Lung (tissue), 12 donors: ENCODE data around the gene TNFRSF1A. TPM values are rescaled to one million over a fixed set of nuclear protein-coding genes. Genes with fewer than 3 reads are reported as not detected.

ENCODE experiments used
- ATAC-seq: fragments of 200-7000 bp; cut with Tn5 transposase; one replicate; pipeline ENCODE4 v1.9.1; 2020; ENCODE audit warnings: moderate number of reproducible peaks; ENCODE audit not compliant: insufficient read depth, low FRiP score
- DNase-seq, 3 donors: peaks; one replicate each; pipeline ENCODE4 v3.0.0-alpha.2; 2013 to 2017
- H3K27ac ChIP-seq, 2 donors: one replicate each; pipeline ENCODE4 v1.5.1; 2013; ENCODE audit warnings: mild to moderate bottlenecking in 2 of 2, moderate library complexity in 2 of 2, control low read depth in 1 of 2, inconsistent platforms in 1 of 2, low read depth in 1 of 2, low read length in 1 of 2
- H3K27me3 ChIP-seq, 3 donors: one replicate each; pipeline ENCODE4 v1.5.1; 2013; ENCODE audit warnings: low read length in 2 of 3; ENCODE audit not compliant: control insufficient read depth in 3 of 3, insufficient read depth in 3 of 3
- H3K36me3 ChIP-seq, 4 donors: one replicate each; pipeline ENCODE4 v1.5.1; 2013; ENCODE audit warnings: low read length in 4 of 4, mild to moderate bottlenecking in 1 of 4, moderate library complexity in 1 of 4; ENCODE audit not compliant: control insufficient read depth in 4 of 4, insufficient read depth in 4 of 4
- H3K4me1 ChIP-seq, 5 donors: one replicate each; pipeline ENCODE4 v1.5.1; 2013; ENCODE audit warnings: low read length in 5 of 5, mild to moderate bottlenecking in 2 of 5, moderate library complexity in 1 of 5; ENCODE audit not compliant: control insufficient read depth in 5 of 5, insufficient read depth in 5 of 5
- H3K4me3 ChIP-seq: one replicate; pipeline ENCODE4 v1.5.1; 2013; ENCODE audit warnings: mild to moderate bottlenecking, control low read depth, moderate library complexity
- H3K9ac ChIP-seq, 2 donors: one replicate each; pipeline ENCODE4 v1.5.1; 2013; ENCODE audit warnings: low read length in 2 of 2, control low read depth in 1 of 2; ENCODE audit not compliant: insufficient read depth in 1 of 2
- H3K9me3 ChIP-seq, 4 donors: one replicate each; pipeline ENCODE4 v1.5.1; 2013; ENCODE audit warnings: low read length in 3 of 4, mild to moderate bottlenecking in 1 of 4, moderate library complexity in 1 of 4; ENCODE audit not compliant: control insufficient read depth in 4 of 4, insufficient read depth in 3 of 4
- WGBS, 2 donors: extraction: QIAGEN DNeasy Blood & Tissue Kit; methylation state at CpG; one replicate each; pipeline ENCODE4 v1.1.7; 2013; 5-methylcytosine and 5-hydroxymethylcytosine counted together
- polyA plus RNA-seq, 2 donors: library from polyadenylated mRNA; stranded (reverse); fragments of 200-250 nt; gene quantifications; one replicate each; pipeline ENCODE4 v1.2.1, GENCODE V29; 2013
- total RNA-seq, 2 donors: library from RNA; depleted of rRNA in 1 of 2; stranded (reverse); fragments of >200 nt in 1 of 2; gene quantifications; one replicate each; pipeline ENCODE4 v1.2.1, GENCODE V29; 2014 to 2021
- TF ChIP-seq, protein P1 (sequence below): IDR thresholded peaks from 2 replicates; pipeline ENCODE4 v1.5.1; 2012; ENCODE audit warnings: mild to moderate bottlenecking; ENCODE audit errors: control extremely low read depth, extremely low read depth
- donor health status: control.
- donor health status: control.
- donor health status: Bipolar disorder and iron deficiency.
- donor health status: healthy.
- donor health status: DM: yes; HTN: yes; CAD: no.

The TNFRSF1A gene
- total and polyA plus RNA-seq, 4 donors = 81.6 to 184 (median 178) TPM

DNA sequence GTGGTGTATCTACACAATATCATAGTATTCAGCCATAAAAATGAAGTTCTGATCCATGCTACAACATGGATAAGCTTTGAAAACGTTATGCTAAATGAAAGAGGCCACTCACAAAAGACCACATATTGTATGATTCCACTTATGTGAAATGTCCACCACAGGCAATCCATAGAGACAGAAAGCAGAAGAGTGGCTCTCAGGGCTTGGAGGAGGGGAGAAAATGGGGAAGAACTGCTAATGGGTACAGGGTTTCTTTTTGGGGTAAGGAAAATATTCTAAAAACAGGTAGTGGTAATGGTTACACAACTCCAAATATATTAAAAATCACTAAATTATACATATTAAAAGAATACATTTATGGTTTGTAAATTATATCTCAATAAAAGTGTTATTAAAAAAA is 17.0 kb upstream of the TNFRSF1A start:
- no peaks in the 10 kb centered on the region for H3K27me3 ChIP-seq
- DNase-seq (no peak), ATAC-seq (no peak)
- no peak overlapping the region for H3K9ac ChIP-seq
- H3K27ac ChIP-seq = no peak overlapping the region
- no peak overlapping the region for H3K4me3 ChIP-seq
- peaks cover 0 to 14% (median 7%) of the 10 kb centered on the region in 5 donors for H3K4me1 ChIP-seq
- no peaks in the 10 kb centered on the region for H3K9me3 ChIP-seq
- peaks cover 0 to 6% (median 0%) of the 10 kb centered on the region in 4 donors for H3K36me3 ChIP-seq
- TF ChIP-seq, protein P1, sequence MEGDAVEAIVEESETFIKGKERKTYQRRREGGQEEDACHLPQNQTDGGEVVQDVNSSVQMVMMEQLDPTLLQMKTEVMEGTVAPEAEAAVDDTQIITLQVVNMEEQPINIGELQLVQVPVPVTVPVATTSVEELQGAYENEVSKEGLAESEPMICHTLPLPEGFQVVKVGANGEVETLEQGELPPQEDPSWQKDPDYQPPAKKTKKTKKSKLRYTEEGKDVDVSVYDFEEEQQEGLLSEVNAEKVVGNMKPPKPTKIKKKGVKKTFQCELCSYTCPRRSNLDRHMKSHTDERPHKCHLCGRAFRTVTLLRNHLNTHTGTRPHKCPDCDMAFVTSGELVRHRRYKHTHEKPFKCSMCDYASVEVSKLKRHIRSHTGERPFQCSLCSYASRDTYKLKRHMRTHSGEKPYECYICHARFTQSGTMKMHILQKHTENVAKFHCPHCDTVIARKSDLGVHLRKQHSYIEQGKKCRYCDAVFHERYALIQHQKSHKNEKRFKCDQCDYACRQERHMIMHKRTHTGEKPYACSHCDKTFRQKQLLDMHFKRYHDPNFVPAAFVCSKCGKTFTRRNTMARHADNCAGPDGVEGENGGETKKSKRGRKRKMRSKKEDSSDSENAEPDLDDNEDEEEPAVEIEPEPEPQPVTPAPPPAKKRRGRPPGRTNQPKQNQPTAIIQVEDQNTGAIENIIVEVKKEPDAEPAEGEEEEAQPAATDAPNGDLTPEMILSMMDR = no peak
- WGBS, 2 donors = 46 to 62% methylated on average over 1 of the region's 1 CpG

DNA sequence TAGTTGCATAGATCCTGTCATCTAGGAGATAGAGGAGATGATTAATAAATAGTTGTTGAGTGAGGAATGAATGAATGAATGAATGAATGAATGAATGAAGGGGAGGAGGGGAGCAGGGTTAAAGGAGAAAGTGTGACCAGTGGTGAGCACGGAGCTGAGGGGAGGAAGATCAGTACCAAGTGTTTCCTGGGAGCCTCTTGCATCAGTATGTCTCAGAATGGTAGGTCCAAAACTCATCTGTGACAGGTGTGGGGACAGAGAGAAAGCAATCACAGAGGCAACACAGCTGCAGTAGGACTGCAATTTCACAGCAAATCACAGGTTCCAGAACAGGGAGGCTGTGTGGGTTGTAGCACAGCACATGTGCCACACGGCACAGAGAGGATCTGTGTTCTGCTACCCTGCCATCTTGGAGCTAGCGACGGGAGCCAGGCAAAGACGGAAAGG is 14.5 kb upstream of the TNFRSF1A start:
- H3K9me3 ChIP-seq = no peaks in the 10 kb centered on the region
- TF ChIP-seq, protein P1 = no peak
- no peak overlapping the region for H3K9ac ChIP-seq
- H3K27me3 ChIP-seq = no peaks in the 10 kb centered on the region
- no peak overlapping the region for H3K4me3 ChIP-seq
- H3K27ac ChIP-seq = no peak overlapping the region
- DNase-seq (no peak), ATAC-seq (no peak)
- WGBS, 2 donors = 84 to 92% methylated on average over 5 of the region's 5 CpGs
- peaks cover 0 to 14% (median 5%) of the 10 kb centered on the region in 5 donors for H3K4me1 ChIP-seq
- H3K36me3 ChIP-seq = peaks cover 0 to 4% (median 0%) of the 10 kb centered on the region in 4 donors

DNA sequence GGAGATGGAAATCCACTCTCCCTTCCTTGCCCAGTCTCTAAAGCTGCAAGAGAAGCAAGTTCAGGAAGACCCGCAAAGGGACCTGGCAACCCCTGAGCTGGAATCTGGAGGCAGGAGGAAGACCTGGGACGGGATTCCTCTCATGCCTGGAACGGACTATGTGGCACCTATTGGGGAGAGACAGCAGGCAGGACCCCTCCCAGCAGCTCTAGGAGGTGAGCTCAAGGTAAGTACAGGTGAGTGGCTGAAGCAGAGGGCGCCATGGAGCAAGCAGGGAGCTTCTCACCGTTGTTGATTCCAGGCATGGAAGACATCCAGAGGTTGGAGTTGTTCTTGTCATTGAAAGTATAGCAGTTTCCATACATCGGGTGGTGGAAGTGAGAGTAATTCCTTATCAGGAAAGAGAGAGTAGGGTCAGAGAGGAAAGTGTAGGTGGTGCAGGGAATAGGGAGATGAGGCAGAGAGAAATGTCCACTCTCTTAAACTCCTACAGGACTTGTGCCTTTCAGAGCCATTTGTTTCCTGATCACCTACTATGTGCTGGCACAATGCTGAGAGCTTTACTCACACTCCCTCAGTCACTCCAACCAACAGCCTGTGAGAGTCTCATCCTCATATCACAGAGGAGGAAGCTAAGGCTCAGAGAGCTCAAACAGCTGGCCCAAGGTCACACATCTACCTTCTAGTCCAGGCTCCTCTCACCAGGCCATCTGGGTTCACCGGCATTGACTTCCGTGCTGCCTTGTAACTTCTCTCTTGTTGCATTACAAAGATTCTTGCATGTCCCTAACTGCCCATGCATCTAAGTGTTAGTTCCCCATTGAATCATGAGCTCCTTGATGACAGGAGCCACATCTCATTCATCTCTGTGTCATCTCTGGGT is 13.9 kb upstream of the TNFRSF1A start:
- ATAC-seq (no peak), DNase-seq (no peak)
- Histone ChIP-seq H3K27me3 (no peaks in the 10 kb centered on the region), H3K4me1 (peaks cover 0 to 9% (median 4%) of the 10 kb centered on the region in 5 donors), H3K36me3 (peaks cover 0 to 4% (median 0%) of the 10 kb centered on the region in 4 donors), H3K27ac (peak overlapping the region in 1 of 2 donors; percentile 20), H3K9me3 (no peaks in the 10 kb centered on the region), H3K4me3 (no peak overlapping the region), H3K9ac (no peak overlapping the region)
- 73 to 80% methylated on average over 8 of the region's 8 CpGs for WGBS, 2 donors
- TF ChIP-seq, protein P1 = no peak
